Measurements from ENCODE around the gene RPS6KB1. TPM values are rescaled to one million over a fixed set of nuclear protein-coding genes. Genes with fewer than 3 reads are reported as not detected.
A peak's percentile ranks its signal among the peaks of the same experiment; 100 is the strongest.

RPS6KB1 gene
- polyA plus RNA-seq, 3 donors: 15.8 to 15.9 (median 15.9) TPM

- WGBS (ENCODE audit: insufficient coverage): 100% methylated on average over 3 of the region's 9 CpGs
- peaks cover 45 to 83% of the 10 kb centered on the region in 2 donors for H3K36me3 Mint-ChIP-seq
- Histone ChIP-seq H3K79me2 (ENCODE audit: insufficient read depth, low read length) (no peaks in the 10 kb centered on the region), H3K27me3 (ENCODE audit: control insufficient read depth in 2 of 2, insufficient read depth in 2 of 2, low read length in 2 of 2) (no peaks in the 10 kb centered on the region), H3K4me2 (replicated peaks; ENCODE audit: extremely low read depth, low read length, poor library complexity, severe bottlenecking) (no peak overlapping the region), H2AFZ (ENCODE audit: insufficient read depth, low read depth, low read length, poor library complexity, severe bottlenecking) (no peak overlapping the region), H3K27ac (ENCODE audit: low read depth in 1 of 2, low read length in 2 of 2) (no peak overlapping the region), H3K4me3 (replicated peaks in 1 of 3; ENCODE audit: low read depth in 2 of 3, low read length in 3 of 3) (no peak overlapping the region), H3K9ac (ENCODE audit: insufficient read depth, low read length, poor library complexity, severe bottlenecking) (no peak overlapping the region), H3K36me3 (replicated peaks in 1 of 2; ENCODE audit: control insufficient read depth in 1 of 2, insufficient read depth in 2 of 2, low read length in 2 of 2) (peaks cover 28 to 77% of the 10 kb centered on the region in 2 donors), H3K9me3 (replicated peaks in 1 of 2; ENCODE audit: control insufficient read depth in 1 of 2, insufficient read depth in 1 of 2, low read length in 2 of 2) (no peaks in the 10 kb centered on the region), H4K20me1 (ENCODE audit: insufficient read depth, low read length) (no peaks in the 10 kb centered on the region), H3K4me1 (ENCODE audit: control insufficient read depth in 1 of 2, insufficient read depth in 2 of 2, low read length in 2 of 2) (no peaks in the 10 kb centered on the region)
- intact Hi-C loops (cut with micrococcal nuclease): no loop called here
- TF ChIP-seq CTCF (IDR thresholded peaks at IDR 0.05): no peak
- H3K4me1 Mint-ChIP-seq: no peaks in the 10 kb centered on the region
- no peaks in the 10 kb centered on the region for H3K27me3 Mint-ChIP-seq (ENCODE audit: low read depth in 3 of 3)
- H3K4me3 Mint-ChIP-seq: no peak overlapping the region
- no peaks in the 10 kb centered on the region for H3K9me3 Mint-ChIP-seq
- H3K27ac Mint-ChIP-seq: no peak overlapping the region
- no peak for DNase-seq
Observed at GRCh38 chr17:59884861-59885260, 8.1 kb upstream of the RPS6KB1 start.

- H3K36me3 ChIP-seq (replicated peaks in 1 of 2; ENCODE audit: control insufficient read depth in 1 of 2, insufficient read depth in 2 of 2, low read length in 2 of 2): peaks cover 28 to 67% of the 10 kb centered on the region in 2 donors
- H3K4me1 Mint-ChIP-seq: peaks cover 10% of the 10 kb centered on the region
Observed at GRCh38 chr17:59888145-59888750, 4.7 kb upstream of the RPS6KB1 start.

More at GRCh38 chr17:59888145-59888750, 4.7 kb upstream of the RPS6KB1 start:
- Histone ChIP-seq H4K20me1 (ENCODE audit: insufficient read depth, low read length) (no peaks in the 10 kb centered on the region), H2AFZ (ENCODE audit: insufficient read depth, low read depth, low read length, poor library complexity, severe bottlenecking) (no peak overlapping the region), H3K4me1 (ENCODE audit: control insufficient read depth in 1 of 2, insufficient read depth in 2 of 2, low read length in 2 of 2) (peaks cover 9 to 12% of the 10 kb centered on the region in 2 donors), H3K27me3 (ENCODE audit: control insufficient read depth in 2 of 2, insufficient read depth in 2 of 2, low read length in 2 of 2) (no peaks in the 10 kb centered on the region), H3K4me3 (replicated peaks in 1 of 3; ENCODE audit: low read depth in 2 of 3, low read length in 3 of 3) (no peak overlapping the region), H3K9ac (ENCODE audit: insufficient read depth, low read length, poor library complexity, severe bottlenecking) (no peak overlapping the region), H3K9me3 (replicated peaks in 1 of 2; ENCODE audit: control insufficient read depth in 1 of 2, insufficient read depth in 1 of 2, low read length in 2 of 2) (no peaks in the 10 kb centered on the region), H3K79me2 (ENCODE audit: insufficient read depth, low read length) (peaks cover 22% of the 10 kb centered on the region), H3K4me2 (replicated peaks; ENCODE audit: extremely low read depth, low read length, poor library complexity, severe bottlenecking) (no peak overlapping the region), H3K27ac (ENCODE audit: low read depth in 1 of 2, low read length in 2 of 2) (no peak overlapping the region)
- WGBS (ENCODE audit: insufficient coverage): 100% methylated on average over 7 of the region's 8 CpGs
- Mint-ChIP-seq H3K4me3 (no peak overlapping the region), H3K9me3 (no peaks in the 10 kb centered on the region), H3K27me3 (ENCODE audit: low read depth in 3 of 3) (no peaks in the 10 kb centered on the region), H3K27ac (peak overlapping the region in 2 of 7 donors; percentile 24 to 52), H3K36me3 (peaks cover 38 to 66% of the 10 kb centered on the region in 2 donors)
- no peak for TF ChIP-seq CTCF (IDR thresholded peaks at IDR 0.05)
- intact Hi-C loops (cut with micrococcal nuclease): no loop called here
- DNase-seq: no peak
